ENCODE measurements around the gene DUSP5. TPM values are rescaled to one million over a fixed set of nuclear protein-coding genes. Genes with fewer than 3 reads are reported as not detected.

DUSP5 gene
- total and polyA plus RNA-seq, 5 donors from 2014 or later: 1.3 to 142 (median 3.1) TPM

DNA sequence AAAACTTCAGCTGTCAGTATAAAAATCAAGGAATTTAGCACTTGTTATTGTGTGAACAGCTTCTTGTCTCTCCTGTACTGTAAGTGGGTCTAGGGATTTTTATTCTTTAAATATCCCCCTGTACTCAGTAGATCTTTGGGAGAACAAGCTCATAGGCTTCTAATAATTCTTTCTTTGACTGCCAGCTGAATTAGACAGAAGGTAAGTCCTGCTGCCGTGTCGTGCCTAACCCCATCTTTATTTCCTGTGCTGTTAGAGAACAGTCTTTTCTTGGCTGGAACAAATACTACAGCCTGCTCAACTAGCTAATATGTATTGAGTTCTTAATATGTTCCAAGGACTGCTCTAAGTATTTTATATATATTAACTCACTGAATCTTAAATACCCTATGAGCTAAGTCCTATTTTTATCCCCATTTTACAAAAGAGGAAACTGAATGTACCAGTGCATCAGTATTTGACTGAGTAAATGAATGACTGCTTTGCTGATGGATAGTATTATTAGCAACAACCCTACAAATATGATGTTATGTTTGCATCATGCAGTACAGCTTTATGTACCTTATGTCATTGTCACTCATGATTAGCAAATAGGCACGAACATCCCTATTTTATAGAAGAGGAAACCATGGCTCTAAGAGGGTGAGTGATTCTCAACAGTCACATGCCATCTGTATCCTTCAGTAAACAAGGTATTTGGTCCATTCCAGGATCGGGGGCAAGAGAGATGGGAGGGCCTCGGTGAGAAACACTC, 5.5 kb upstream of the DUSP5 start:
- no peak for DNase-seq
- ATAC-seq (ENCODE audit: low read depth in 2 of 2): peak in 1 of 2 donors; percentile 6
- Histone ChIP-seq H3K36me3 (ENCODE audit: control insufficient read depth, insufficient read depth, low read length) (no peaks in the 10 kb centered on the region), H3K4me1 (ENCODE audit: control insufficient read depth, insufficient read depth, low read length, poor library complexity, severe bottlenecking) (peaks cover 15% of the 10 kb centered on the region), H3K27ac (ENCODE audit: insufficient read depth, low read length, poor library complexity, severe bottlenecking) (no peak overlapping the region), H3K9me3 (ENCODE audit: control insufficient read depth in 2 of 2, low read length in 2 of 2) (no peaks in the 10 kb centered on the region), H3K27me3 (ENCODE audit: control insufficient read depth, insufficient read depth, low read length) (no peaks in the 10 kb centered on the region), H3K4me3 (ENCODE audit: low read depth, low read length) (no peak overlapping the region)
- Mint-ChIP-seq H3K36me3 (no peaks in the 10 kb centered on the region), H3K4me3 (peak overlapping the region in 2 of 4 donors; percentile 22 to 25), H3K4me1 (peaks cover 9 to 29% (median 21%) of the 10 kb centered on the region in 4 donors), H3K27ac (no peak overlapping the region), H3K9me3 (peaks cover 0 to 2% (median 0%) of the 10 kb centered on the region in 7 donors), H3K27me3 (no peaks in the 10 kb centered on the region)

DNA sequence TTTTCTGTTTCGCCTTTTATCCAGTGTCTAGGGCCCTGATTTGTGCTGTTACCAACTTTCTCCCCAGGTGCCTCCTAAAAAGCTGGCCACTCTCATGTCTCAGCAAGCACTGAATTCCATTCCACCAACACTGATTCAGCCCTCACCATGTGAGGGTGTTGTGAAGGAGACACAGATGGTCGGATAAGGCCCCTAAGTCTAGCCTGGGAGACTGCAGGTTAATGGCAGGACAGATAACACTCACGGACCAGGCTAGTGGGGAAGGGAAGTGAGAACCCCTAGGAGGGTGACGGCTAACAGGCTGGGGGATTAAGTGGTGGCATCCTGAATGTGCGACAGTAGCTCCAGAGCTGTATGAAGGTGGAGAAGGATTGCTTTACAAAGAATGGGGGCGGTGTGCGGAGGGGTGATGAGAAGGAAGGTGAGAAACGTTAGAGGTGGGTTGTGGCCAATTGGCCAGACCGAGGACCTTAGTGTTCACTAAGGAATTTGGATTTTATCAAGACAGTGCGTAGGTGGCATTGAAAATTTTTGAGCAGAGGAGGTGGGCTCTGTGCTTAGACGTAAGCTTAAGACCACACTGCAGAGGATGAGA, 3.8 kb upstream of the DUSP5 start:
- Mint-ChIP-seq H3K4me1 (peaks cover 9 to 29% (median 23%) of the 10 kb centered on the region in 4 donors), H3K27ac (peak overlapping the region in 1 of 3 donors; percentile 43), H3K4me3 (peak overlapping the region in 2 of 4 donors; percentile 70 to 86), H3K9me3 (no peaks in the 10 kb centered on the region), H3K27me3 (no peaks in the 10 kb centered on the region), H3K36me3 (no peaks in the 10 kb centered on the region)
- H3K27ac ChIP-seq (ENCODE audit: insufficient read depth, low read length, poor library complexity, severe bottlenecking): no peak overlapping the region
- H3K36me3 ChIP-seq (ENCODE audit: control insufficient read depth, insufficient read depth, low read length): no peaks in the 10 kb centered on the region
- no peaks in the 10 kb centered on the region for H3K9me3 ChIP-seq (ENCODE audit: control insufficient read depth in 2 of 2, low read length in 2 of 2)
- H3K27me3 ChIP-seq (ENCODE audit: control insufficient read depth, insufficient read depth, low read length): no peaks in the 10 kb centered on the region
- H3K4me1 ChIP-seq (ENCODE audit: control insufficient read depth, insufficient read depth, low read length, poor library complexity, severe bottlenecking): peaks cover 24% of the 10 kb centered on the region
- no peak for DNase-seq
- no peak overlapping the region for H3K4me3 ChIP-seq (ENCODE audit: low read depth, low read length)
- no peak for ATAC-seq (ENCODE audit: low read depth in 2 of 2)

DNA sequence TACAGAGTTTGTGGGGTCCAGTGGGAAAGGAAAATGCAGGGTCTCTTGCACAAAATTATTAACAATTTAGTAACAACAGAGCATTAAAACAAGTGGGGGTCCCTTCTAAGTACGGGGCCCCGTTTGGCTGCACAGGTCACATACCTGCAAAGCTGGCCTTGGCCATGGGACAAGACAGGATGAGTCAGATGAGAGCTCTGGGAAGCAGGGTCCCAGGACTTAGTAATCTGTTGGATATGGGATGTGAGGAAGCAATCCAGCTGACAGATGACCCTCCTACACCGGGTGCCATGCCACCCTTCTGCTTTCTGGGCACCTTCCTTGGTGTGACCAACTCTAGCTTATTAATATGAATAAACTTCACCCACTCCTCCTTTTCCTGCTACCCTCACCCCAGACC, 3.2 kb upstream of the DUSP5 start:
- peaks cover 30% of the 10 kb centered on the region for H3K4me1 ChIP-seq (ENCODE audit: control insufficient read depth, insufficient read depth, low read length, poor library complexity, severe bottlenecking)
- H3K4me3 ChIP-seq (ENCODE audit: low read depth, low read length): no peak overlapping the region
- H3K27ac Mint-ChIP-seq: no peak overlapping the region
- H3K27me3 ChIP-seq (ENCODE audit: control insufficient read depth, insufficient read depth, low read length): no peaks in the 10 kb centered on the region
- H3K4me3 Mint-ChIP-seq: peak overlapping the region in 1 of 4 donors; percentile 86
- no peaks in the 10 kb centered on the region for H3K36me3 ChIP-seq (ENCODE audit: control insufficient read depth, insufficient read depth, low read length)
- DNase-seq (no peak), ATAC-seq (ENCODE audit: low read depth in 2 of 2) (no peak)
- H3K4me1 Mint-ChIP-seq: peaks cover 9 to 35% (median 25%) of the 10 kb centered on the region in 4 donors
- no peaks in the 10 kb centered on the region for H3K9me3 Mint-ChIP-seq
- H3K36me3 Mint-ChIP-seq: no peaks in the 10 kb centered on the region
- H3K9me3 ChIP-seq (ENCODE audit: control insufficient read depth in 2 of 2, low read length in 2 of 2): no peaks in the 10 kb centered on the region
- no peak overlapping the region for H3K27ac ChIP-seq (ENCODE audit: insufficient read depth, low read length, poor library complexity, severe bottlenecking)
- H3K27me3 Mint-ChIP-seq: no peaks in the 10 kb centered on the region

DNA sequence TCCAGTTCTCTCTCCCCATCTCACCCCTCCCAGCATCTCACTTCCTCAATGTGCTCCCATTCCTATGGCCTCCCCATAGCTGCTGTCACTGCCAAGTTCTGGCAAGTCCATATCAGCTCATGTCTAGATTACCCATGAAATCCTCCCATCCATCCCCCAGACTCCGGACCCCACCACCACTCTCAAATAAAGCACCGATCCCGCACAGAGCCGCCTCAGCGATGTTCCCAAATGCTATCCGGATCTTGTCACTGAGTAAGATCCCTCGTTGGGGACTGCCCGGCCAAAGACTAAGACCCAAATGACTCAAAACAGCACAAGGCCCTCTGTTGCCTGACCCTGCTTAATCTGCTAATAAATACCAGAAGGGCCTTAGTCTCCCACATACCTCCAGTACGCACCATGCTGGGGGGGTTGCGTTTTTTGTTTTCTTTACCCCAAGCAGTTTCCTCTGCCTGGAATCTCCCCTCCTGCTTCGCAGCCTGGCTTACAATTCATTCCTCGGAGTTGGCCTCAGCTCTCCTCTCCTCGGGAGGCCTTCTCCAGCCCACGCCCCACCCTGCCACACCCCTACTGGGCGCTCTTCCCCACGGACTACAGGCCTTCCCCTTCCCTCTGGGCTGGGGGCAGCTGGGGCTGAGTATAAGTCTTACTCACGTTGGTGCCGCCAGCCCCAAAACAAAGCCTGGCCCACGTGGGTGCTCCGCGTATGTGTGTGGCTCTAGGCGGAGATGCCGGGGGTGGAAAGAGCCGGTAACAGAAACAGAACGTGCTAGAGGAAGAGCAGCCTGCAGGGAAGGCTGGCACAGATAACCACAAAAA, 1.8 kb upstream of the DUSP5 start:
- Histone ChIP-seq H3K9me3 (ENCODE audit: control insufficient read depth in 2 of 2, low read length in 2 of 2) (no peaks in the 10 kb centered on the region), H3K4me1 (ENCODE audit: control insufficient read depth, insufficient read depth, low read length, poor library complexity, severe bottlenecking) (peaks cover 44% of the 10 kb centered on the region), H3K27me3 (ENCODE audit: control insufficient read depth, insufficient read depth, low read length) (no peaks in the 10 kb centered on the region), H3K27ac (ENCODE audit: insufficient read depth, low read length, poor library complexity, severe bottlenecking) (no peak overlapping the region), H3K36me3 (ENCODE audit: control insufficient read depth, insufficient read depth, low read length) (no peaks in the 10 kb centered on the region), H3K4me3 (ENCODE audit: low read depth, low read length) (peak overlapping the region; percentile 78)
- Mint-ChIP-seq H3K27ac (peak overlapping the region in 2 of 3 donors; percentile 89 to 94), H3K4me3 (peak overlapping the region; percentile 93 to 97 (median 94)), H3K36me3 (no peaks in the 10 kb centered on the region), H3K9me3 (peaks cover 0 to 2% (median 0%) of the 10 kb centered on the region in 7 donors), H3K4me1 (peaks cover 21 to 49% (median 39%) of the 10 kb centered on the region in 4 donors), H3K27me3 (no peaks in the 10 kb centered on the region)
- DNase-seq (peak in 1 of 3 donors; percentile 46), ATAC-seq (ENCODE audit: low read depth in 2 of 2) (no peak)

DNA sequence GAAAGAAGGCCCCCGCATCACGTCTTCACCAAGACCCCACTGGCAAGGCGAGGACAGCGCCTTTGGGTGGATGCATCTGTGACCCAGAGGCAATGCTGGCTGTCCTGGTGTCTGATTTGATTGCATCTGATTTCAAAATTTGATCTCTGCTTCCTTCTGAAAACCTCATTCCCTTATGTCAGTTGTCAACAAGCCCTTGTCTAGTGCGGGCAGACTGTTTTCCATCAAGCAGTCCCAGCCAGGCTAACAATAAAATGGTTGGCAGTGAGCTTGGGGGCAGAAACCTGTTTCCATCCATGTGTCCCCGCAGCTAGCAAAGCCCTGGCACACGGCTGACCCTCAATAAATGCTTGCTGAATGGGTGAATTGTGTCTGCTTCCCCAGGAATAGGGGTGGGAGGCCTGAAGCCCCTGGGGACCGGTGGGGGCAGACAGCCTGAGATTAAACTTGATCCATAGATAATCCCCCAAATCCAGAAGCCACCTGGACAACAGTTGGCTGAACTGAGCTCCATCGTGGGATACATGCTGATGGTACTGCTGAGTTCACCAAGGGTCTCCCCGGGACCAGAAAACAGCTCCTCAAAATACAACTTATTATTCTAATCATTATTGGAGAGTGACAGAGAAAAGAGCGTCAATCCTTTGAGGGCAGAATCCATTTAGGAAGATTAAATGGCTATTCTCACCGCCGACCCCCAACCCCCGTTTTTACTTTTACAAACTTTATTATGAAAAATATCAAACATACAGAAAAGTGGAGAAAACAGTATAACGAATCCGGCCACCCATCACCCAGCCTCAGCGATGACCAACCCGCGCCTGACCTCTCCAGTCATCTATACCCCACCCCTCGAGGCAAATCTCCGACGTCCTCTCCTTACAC, 912 bp upstream of the DUSP5 start:
- H3K27me3 ChIP-seq (ENCODE audit: control insufficient read depth, insufficient read depth, low read length): no peaks in the 10 kb centered on the region
- H3K36me3 Mint-ChIP-seq: no peaks in the 10 kb centered on the region
- peaks cover 0 to 2% (median 0%) of the 10 kb centered on the region in 7 donors for H3K9me3 Mint-ChIP-seq
- ATAC-seq (ENCODE audit: low read depth in 2 of 2) (no peak), DNase-seq (peak in 2 of 3 donors; percentile 11 to 26)
- H3K4me3 Mint-ChIP-seq: peak overlapping the region; percentile 93 to 97 (median 94)
- peaks cover 52% of the 10 kb centered on the region for H3K4me1 ChIP-seq (ENCODE audit: control insufficient read depth, insufficient read depth, low read length, poor library complexity, severe bottlenecking)
- peak overlapping the region; percentile 87 to 94 (median 89) for H3K27ac Mint-ChIP-seq
- H3K27ac ChIP-seq (ENCODE audit: insufficient read depth, low read length, poor library complexity, severe bottlenecking): peak overlapping the region; percentile 76
- peaks cover 25 to 58% (median 47%) of the 10 kb centered on the region in 4 donors for H3K4me1 Mint-ChIP-seq
- no peaks in the 10 kb centered on the region for H3K27me3 Mint-ChIP-seq
- no peaks in the 10 kb centered on the region for H3K36me3 ChIP-seq (ENCODE audit: control insufficient read depth, insufficient read depth, low read length)
- H3K4me3 ChIP-seq (ENCODE audit: low read depth, low read length): peak overlapping the region; percentile 78
- no peaks in the 10 kb centered on the region for H3K9me3 ChIP-seq (ENCODE audit: control insufficient read depth in 2 of 2, low read length in 2 of 2)

DNA sequence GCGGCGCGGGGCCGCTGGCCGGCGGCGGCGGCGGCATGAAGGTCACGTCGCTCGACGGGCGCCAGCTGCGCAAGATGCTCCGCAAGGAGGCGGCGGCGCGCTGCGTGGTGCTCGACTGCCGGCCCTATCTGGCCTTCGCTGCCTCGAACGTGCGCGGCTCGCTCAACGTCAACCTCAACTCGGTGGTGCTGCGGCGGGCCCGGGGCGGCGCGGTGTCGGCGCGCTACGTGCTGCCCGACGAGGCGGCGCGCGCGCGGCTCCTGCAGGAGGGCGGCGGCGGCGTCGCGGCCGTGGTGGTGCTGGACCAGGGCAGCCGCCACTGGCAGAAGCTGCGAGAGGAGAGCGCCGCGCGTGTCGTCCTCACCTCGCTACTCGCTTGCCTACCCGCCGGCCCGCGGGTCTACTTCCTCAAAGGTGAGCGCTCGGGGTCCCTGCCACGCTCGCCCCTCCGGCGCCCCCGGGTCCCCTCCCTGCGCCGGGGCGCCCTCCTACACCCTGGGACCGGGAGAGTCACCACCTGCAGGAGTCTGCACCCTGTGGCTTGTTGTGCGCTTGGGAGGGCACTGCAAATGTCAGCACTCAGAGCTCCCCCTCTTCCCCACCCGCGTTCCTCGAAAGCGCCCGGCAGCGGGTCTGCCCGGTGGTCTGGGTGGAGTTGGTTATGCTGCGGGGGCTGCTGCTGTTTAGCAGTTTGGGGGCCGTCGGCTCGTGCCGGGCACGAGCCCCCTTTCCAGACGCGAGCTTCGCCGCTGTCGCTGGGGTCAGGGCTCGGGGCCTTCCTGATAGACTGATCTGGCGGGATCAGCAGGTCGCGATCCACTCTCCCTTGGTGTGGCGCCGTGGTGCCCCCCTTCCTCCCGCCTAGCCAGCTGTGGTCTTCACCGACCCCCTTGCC, 627 bp downstream of the DUSP5 start:
- Histone ChIP-seq H3K36me3 (ENCODE audit: control insufficient read depth, insufficient read depth, low read length) (no peaks in the 10 kb centered on the region), H3K4me1 (ENCODE audit: control insufficient read depth, insufficient read depth, low read length, poor library complexity, severe bottlenecking) (peaks cover 68% of the 10 kb centered on the region), H3K27me3 (ENCODE audit: control insufficient read depth, insufficient read depth, low read length) (no peaks in the 10 kb centered on the region), H3K27ac (ENCODE audit: insufficient read depth, low read length, poor library complexity, severe bottlenecking) (peak overlapping the region; percentile 76), H3K9me3 (ENCODE audit: control insufficient read depth in 2 of 2, low read length in 2 of 2) (no peaks in the 10 kb centered on the region), H3K4me3 (ENCODE audit: low read depth, low read length) (peak overlapping the region; percentile 72)
- Mint-ChIP-seq H3K4me3 (peak overlapping the region; percentile 89 to 94 (median 92)), H3K27ac (peak overlapping the region; percentile 87 to 95 (median 93)), H3K4me1 (peaks cover 36 to 72% (median 61%) of the 10 kb centered on the region in 4 donors), H3K27me3 (no peaks in the 10 kb centered on the region), H3K9me3 (peaks cover 0 to 2% (median 0%) of the 10 kb centered on the region in 7 donors), H3K36me3 (no peaks in the 10 kb centered on the region)
- peak; percentile 34 to 46 for ATAC-seq (ENCODE audit: low read depth in 2 of 2)
- peak; percentile 60 to 72 (median 71) for DNase-seq

Measured in CD4-positive, CD25-positive, alpha-beta regulatory T cell (primary cell).